Right kidney (tissue), 1 donor: ENCODE measurements around the gene ACTL10.
"Not testable (repeated sequence)": the region's sequence is repeated elsewhere in the genome, so short reads cannot be mapped to it uniquely, and the experiment has no call there.

Source experiments
- DNase-seq: peaks from one replicate; pipeline ENCODE4 v3.0.0-alpha.2; 2016

Gene ACTL10

GRCh38 chr20:33694639-33695012, 27.9 kb downstream of the ACTL10 start:
- DNase-seq, result no peak

GRCh38 chr20:33696448-33696847, 29.7 kb downstream of the ACTL10 start:
- no peak for DNase-seq

DNA sequence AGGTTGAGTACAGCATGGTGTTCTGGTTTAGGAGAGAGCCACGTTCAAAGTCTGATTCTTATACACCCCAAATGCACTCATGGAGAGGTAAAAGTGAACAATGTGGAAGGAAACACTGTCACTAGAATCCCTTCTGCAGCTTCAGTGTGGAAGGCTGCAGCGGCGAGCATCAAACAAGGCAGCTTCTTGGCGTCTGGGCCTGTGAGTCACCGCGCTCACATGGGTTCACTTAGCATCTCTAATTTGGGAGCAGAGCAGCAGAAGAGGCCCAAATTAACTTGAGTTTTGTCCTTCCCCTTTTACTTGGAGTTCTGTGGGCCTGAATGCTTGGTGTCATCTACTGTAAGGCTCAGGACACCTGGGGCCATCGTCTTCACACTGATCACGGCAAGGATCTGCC, 30.4 kb downstream of the ACTL10 start:
- DNase-seq, result no peak

- DNase-seq, result not testable (repeated sequence)
Measured at GRCh38 chr20:33698966-33699365, 32.2 kb downstream of the ACTL10 start.

DNA sequence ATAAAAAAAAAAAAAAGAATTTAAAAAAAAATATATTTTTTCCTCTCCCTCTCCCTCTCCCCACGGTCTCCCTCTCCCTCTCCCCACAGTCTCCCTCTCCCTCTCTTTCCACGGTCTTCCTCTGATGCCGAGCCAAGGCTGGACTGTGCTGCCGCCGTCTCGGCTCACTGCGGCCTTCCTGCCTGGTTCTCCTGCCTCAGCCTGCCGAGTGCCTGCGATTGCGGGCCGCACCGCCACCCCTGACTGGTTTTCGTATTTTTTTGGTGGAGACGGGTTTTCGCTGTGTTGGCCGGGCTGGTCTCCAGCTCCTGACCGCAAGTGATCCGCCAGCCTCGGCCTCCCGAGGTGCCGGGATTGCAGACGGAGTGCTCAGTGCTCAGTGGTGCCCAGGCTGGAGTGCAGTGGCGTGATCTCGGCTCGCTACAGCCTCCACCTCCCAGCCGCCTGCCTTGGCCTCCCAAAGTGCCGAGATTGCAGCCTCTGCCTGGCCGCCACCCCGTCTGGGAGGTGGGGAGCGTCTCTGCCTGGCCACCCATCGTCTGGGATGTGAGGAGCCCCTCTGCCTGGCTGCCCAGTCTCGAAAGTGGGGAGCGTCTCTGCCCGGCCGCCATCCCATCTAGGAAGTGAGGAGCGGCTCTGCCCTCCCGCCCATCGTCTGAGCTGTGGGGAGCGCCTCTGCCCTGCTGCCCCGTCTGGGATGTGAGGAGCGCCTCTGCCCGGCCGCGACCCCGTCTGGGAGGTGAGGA, 34.1 kb downstream of the ACTL10 start:
- not testable (repeated sequence) for DNase-seq

- no peak for DNase-seq
Measured at GRCh38 chr20:33701629-33702450, 35.1 kb downstream of the ACTL10 start.

DNA sequence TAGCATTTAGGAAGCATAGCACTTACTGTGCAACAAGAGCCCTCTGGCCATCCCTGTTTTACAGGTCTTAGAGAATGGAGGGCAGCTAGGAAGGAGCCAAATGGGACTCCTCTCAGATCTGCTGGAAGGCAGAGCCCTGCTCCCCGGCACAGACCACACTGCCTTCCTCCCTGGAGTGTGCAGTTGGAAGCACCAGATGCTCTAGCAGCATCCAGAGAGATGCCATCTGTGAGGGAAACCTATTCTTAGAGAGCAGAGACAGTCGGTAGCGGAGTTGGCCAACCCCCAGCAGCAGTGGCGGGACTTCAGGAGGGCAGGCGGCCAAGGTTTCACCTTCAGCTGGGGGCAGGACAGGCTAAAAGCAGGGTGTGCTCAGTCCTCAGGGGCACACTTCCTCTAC, 36.1 kb downstream of the ACTL10 start:
- no peak for DNase-seq

- no peak for DNase-seq
Measured at GRCh38 chr20:33703498-33704137, 36.9 kb downstream of the ACTL10 start.

DNA sequence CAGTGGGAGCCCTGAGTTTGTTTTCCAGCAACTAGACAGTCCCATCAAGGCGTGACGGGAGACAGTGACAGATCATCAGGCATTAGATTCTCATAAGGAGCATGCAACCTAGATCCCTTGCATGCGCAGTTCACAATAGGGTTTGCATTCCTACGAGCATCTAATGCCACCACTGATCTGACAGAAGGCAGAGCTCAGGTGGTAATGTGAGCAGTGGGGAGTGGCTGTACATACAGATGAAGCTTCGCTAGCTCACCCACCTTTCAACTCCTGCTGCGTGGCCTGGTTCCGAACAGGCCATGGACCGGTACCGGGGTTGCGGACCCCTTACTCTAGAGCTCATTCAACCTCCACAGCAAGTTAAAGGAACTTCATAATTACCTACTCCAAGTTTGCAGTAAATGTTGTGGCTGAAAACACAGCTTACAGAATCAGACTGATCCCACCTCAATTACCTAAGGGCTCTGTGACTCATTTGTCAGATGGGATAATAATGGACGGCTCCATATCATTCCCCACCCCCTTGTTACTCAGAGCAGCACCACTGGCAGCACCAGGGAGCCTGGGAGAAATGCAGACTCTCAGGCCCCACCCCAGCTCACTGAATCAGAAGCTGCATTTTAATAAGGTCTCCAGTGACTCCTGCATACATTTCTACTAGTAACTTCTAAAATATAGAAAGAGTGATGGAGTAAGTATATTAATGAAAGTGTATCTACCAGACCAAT, 37.6 kb downstream of the ACTL10 start:
- no peak for DNase-seq

DNA sequence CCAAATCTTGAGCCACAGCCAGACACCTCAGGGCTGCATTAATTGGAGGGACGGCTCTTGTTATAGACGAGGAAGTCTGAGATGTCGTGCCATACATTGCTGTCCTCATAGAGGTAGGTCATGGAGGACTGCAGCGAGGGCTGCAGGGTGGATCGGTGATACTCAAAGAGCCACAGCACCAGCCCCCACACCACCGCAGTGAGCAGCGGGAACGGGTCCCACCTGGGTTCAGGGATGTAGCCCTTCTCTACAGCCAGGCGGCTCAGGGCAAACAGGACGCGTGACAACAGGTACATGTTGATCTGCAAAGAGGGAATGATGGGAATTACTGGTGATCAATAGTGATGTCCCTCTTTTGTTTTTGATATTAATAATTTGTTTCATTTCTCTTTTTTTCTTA, 40.9 kb downstream of the ACTL10 start:
- no peak for DNase-seq

- DNase-seq, result no peak
Measured at GRCh38 chr20:33709398-33709797, 42.7 kb downstream of the ACTL10 start.

DNA sequence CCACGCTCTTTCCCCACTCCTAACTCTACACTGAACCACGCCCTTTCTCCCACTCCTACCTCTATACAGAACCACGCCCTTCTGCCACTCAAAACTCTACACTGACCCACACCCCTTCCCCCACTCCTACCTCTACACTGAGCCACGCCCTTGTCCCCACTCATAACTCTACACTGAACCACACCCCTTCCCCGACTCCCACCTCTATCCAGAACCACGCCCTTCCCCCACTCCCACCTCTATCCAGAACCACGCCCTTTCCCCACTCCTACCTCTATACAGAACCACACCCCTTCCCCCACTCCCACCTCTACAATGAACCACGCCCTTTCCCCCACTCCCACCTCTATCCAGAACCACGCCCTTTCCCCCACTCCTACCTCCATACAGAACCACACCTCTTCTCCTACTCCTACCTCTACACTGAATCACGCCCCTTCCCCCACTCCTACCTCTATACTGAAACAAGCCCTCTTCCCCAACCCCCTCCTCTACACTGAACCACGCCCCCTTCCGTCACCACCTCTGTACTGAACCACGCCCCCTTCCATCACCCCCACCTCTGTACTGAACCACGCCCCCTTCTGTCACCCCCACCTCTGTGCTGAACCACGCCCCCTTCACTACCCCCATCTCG, 43.3 kb downstream of the ACTL10 start:
- no peak for DNase-seq

DNA sequence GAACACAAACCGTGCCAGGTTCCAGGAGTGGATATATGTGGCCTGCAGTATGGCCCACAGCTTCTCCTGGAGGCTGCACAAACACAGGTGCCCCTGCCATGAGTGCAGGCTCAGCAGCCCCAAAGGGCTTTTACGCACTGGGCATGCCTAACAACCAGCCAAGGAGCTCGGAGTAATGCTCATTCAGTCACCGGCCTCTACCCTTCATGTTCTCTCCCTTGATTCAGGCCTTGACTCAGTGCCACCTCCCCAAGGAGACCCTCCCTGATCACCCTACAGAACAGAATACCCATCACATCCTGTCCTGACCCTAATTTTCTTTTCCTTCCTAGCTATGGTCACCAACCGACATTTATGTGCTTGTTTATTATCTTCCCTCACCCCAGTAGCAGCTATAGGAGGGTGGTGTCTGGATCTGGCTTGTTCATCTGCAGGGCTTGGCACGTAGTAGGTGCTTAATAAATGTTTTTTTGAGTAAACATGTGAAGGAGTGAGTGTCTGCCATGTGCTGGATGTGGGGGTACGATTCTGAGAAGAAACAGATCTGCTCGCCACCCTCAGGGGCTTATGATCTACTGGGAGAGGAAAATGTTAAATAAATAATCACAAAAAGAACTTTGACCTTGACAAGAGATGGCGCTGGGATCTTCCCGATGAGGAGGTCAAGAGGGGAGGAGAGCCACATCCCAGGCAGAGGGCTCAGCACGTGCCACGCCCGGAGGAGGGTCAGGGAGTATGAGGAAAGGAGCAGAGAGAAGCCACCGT, 44.1 kb downstream of the ACTL10 start:
- no peak for DNase-seq

DNA sequence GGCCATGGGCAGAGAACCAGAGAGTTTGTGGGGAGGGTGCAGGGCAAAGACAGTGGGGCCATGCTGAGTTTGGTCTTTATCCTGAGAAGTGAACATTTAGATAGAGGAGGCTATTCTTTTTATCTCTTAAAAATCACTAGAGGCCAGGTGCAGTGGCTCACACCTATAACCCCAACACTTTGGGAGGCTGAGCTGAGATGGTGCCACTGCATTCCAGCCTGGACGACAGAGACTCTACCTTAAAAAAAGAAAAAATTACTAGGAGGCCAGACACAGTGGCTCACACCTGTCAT, 44.6 kb downstream of the ACTL10 start:
- DNase-seq, result no peak

GRCh38 chr20:33713865-33714367, 47.2 kb downstream of the ACTL10 start:
- no peak for DNase-seq

- DNase-seq, result no peak
Measured at GRCh38 chr20:33716498-33716897, 49.8 kb downstream of the ACTL10 start.
